Left renal cortex interstitium (tissue), 4 donors: Measurements from ENCODE around the gene ZNF423. TPM values are rescaled to one million over a fixed set of nuclear protein-coding genes. Genes with fewer than 3 reads are reported as not detected.
A peak's percentile ranks its signal among the peaks of the same experiment; 100 is the strongest.

Source experiments
- DNase-seq, 4 donors: peaks; one replicate each; pipeline ENCODE4 v3.0.0-alpha.2; 2013; ENCODE audit warnings: low read depth in 4 of 4, low spot score in 2 of 4, missing footprints in 1 of 4
- polyA plus RNA-seq, 4 donors: library from polyadenylated mRNA; unstranded; fragments of 120-200 nt; gene quantifications; one replicate each; pipeline ENCODE4 v1.2.1, GENCODE V29; 2013; ENCODE audit not compliant: insufficient read length in 4 of 4

ZNF423 gene
- polyA plus RNA-seq, 4 donors, result 24.0 to 32.5 (median 28.8) TPM

- DNase-seq, result no peak
Measured at GRCh38 chr16:49546735-49547134, 309.2 kb downstream of the ZNF423 start.

- DNase-seq, result no peak
Measured at GRCh38 chr16:49545741-49546448, 310.0 kb downstream of the ZNF423 start.

GRCh38 chr16:49545243-49545642 lies 310.7 kb downstream of the ZNF423 start:
- DNase-seq, result no peak

GRCh38 chr16:49544828-49545227 lies 311.1 kb downstream of the ZNF423 start:
- no peak for DNase-seq

GRCh38 chr16:49543631-49543946 lies 312.3 kb downstream of the ZNF423 start:
- no peak for DNase-seq

- DNase-seq, result no peak
Measured at GRCh38 chr16:49542946-49543630, 312.8 kb downstream of the ZNF423 start.

- DNase-seq, result no peak
Measured at GRCh38 chr16:49542391-49542891, 313.5 kb downstream of the ZNF423 start.

- DNase-seq, result no peak
Measured at GRCh38 chr16:49540836-49541235, 315.1 kb downstream of the ZNF423 start.

GRCh38 chr16:49539758-49540157 lies 316.2 kb downstream of the ZNF423 start:
- no peak for DNase-seq

- DNase-seq, result no peak
Measured at GRCh38 chr16:49537924-49538459, 317.9 kb downstream of the ZNF423 start.

GRCh38 chr16:49534901-49535610 lies 320.9 kb downstream of the ZNF423 start:
- no peak for DNase-seq

GRCh38 chr16:49533422-49533821 lies 322.5 kb downstream of the ZNF423 start:
- no peak for DNase-seq

- no peak for DNase-seq
Measured at GRCh38 chr16:49532873-49533272, 323.0 kb downstream of the ZNF423 start.

- no peak for DNase-seq
Measured at GRCh38 chr16:49531931-49532840, 323.7 kb downstream of the ZNF423 start.

GRCh38 chr16:49531425-49531824 lies 324.5 kb downstream of the ZNF423 start:
- DNase-seq, result no peak

GRCh38 chr16:49530427-49530970 lies 325.4 kb downstream of the ZNF423 start:
- DNase-seq, result no peak

GRCh38 chr16:49529411-49530045 lies 326.4 kb downstream of the ZNF423 start:
- DNase-seq, result no peak

- no peak for DNase-seq
Measured at GRCh38 chr16:49528866-49529288, 327.0 kb downstream of the ZNF423 start.

- DNase-seq, result peak in 3 of 4 donors; percentile 50
Measured at GRCh38 chr16:49528060-49528865, 327.6 kb downstream of the ZNF423 start.
